Measurements from ENCODE around the gene SYT7. TPM values are rescaled to one million over a fixed set of nuclear protein-coding genes. Genes with fewer than 3 reads are reported as not detected.

The SYT7 gene
- total RNA-seq, 1 experiment from 2014 or later = 0.48 TPM

GRCh38 chr11:61498767-61499341 lies 82.0 kb downstream of the SYT7 start:
- no peak for DNase-seq (ENCODE audit: low read depth)

- DNase-seq (ENCODE audit: low read depth) = no peak
These were observed 83.0 kb downstream of the SYT7 start for GRCh38 chr11:61497876-61498275.

GRCh38 chr11:61497473-61497872 lies 83.4 kb downstream of the SYT7 start:
- DNase-seq (ENCODE audit: low read depth) = no peak

DNA sequence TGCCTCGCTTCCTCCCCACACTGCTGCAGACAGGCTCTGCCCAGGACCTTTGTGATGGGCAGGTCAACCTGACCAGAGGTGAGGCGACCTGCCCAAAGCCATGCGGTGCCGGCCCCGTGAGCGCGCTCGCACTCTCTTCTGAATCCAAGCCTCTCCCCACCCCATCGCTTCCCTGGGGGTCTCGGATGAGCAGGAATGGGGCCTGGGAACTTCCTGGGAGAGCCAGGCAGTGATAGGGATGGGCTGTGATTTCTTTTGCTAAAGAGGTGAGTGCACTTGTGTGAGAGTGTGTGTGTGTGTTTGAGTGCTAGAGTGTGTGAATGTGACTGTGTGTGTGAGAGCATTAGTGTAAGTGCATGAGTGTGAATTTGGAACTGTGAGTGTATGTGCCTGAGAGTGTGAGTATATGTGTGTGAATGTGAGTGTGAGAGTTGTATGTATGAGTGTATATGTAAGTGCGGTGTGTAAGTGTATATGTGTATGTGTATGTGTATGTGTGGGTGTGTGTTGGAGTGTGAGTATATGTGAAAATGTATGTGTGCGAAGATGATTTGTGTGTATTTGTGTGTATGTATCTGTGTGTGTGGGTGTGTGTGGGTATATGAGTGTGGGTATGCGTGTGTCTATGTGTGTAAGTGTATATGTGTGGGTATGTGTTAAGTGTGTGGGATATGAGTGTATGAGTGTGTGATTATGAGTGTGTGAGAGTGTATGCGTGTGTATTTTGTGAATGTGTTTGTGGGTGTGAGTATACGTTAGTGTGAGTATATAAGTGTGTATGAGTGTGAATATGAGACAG lies 84.1 kb downstream of the SYT7 start:
- no peak for DNase-seq (ENCODE audit: low read depth)

DNA sequence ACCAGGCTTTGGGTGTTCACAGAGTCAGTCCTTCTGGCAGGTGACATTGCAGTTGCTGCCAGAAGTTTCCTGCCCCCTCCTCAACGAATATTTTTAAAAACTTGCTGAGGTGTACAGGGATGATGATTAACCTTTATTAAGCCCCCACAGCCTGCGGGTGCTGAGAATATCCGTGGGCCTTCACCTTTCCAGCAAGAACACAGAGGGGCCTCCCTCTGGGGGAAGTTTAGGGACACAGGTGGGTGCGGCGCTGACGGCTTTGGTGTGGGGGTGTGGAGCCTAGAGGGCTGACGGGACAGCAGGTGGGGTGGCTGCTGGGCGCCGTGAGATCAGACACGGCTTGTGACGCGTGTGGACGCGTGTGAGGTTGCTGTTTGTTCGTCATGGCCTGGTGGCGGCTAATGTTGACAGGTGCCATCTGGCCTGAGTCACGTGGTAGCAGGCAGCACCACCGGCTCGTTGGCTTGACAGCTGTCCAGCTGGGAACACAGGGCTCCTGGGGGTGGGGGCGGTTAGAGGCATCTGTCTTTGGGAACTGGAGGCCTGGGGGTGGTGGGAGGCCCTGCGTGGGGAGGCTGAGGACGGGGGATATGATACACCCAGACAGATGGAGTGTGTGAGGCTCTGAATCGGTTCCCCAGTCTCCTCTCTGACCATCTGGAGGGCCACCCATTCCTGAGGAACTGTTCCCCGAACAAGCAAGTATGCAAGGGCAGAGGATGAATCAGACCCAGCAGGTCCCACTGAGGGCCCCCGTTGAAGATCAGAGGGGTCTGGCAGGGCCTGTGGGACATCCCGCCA lies 84.9 kb downstream of the SYT7 start:
- no peak for DNase-seq (ENCODE audit: low read depth)

GRCh38 chr11:61494381-61494961 lies 86.4 kb downstream of the SYT7 start:
- DNase-seq (ENCODE audit: low read depth) = no peak

DNA sequence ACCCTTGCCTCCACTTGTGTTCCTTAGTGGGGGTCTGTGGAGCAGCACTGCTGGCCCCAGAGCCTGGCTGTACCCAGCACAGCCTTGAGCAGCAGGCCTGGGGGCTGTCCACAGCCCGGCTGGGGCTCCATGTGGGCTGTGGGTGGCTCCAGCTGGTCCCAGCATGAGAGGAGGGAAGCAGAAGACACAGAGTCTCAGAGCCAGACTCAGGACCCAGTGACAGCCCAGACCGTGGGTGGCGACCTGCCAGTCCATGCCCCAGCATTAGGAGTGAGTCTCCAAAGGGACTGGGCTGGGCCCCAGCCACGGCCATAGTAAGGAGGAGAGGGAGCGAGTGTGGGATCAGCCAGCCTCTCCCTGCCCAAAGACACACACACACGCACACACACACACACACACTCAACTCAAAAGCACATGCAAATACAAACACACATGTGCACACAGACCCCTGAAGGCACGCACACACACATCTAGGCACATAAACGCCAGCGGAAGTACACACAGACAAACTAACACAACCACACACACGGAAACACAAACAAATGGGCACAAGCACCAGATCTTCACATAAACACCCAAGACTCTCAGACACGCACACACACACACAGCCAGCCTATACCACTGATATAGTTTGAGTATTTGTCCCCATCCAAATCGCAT lies 89.0 kb downstream of the SYT7 start:
- no peak for DNase-seq (ENCODE audit: low read depth)

DNA sequence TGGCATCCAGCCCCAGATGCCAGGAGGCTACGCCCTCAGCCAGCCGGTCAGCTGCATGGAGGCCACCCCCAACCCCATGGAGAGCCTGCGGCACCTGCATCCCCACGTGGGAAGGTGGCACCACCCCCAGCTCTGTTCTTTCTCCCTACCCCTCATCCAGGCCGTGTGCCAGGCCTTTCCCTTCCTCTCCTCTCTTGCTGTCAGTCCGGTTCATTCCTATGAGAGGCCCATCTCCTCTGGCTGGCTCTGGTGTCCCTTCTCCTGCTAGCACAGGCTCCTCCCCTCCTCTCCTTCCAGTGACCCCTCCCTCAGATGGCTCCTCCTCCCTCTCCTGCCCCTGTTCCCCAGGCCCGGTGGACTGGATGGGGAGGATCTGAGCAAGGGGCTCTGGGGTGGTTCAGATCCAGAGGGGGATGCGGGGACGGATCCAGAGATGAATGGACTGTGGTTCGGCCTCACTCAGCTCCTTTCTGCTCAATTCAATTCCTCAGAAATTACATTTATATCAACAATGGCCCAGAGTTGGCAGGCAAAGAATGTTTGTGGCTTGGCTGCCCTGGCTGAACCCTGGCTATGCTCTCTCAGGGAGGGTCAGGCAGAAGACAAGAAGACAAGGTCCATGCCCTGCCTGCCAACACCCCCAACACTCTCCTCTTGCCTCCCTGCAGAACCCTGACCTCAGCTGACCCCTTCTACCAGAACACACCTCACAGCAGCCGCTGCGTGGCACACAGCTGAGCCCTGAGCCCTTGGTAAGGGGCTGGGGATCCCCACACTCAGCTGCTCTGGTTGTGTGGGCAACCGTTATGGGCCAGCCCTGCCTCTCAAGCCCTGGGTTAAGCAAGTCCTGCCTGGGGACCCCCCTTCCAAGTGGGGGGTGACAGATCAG lies 90.8 kb downstream of the SYT7 start:
- no peak for DNase-seq (ENCODE audit: low read depth)

GRCh38 chr11:61488651-61489291 lies 92.1 kb downstream of the SYT7 start:
- DNase-seq (ENCODE audit: low read depth) = no peak

GRCh38 chr11:61487342-61488025 lies 93.4 kb downstream of the SYT7 start:
- DNase-seq (ENCODE audit: low read depth) = no peak

GRCh38 chr11:61486779-61487178 lies 94.1 kb downstream of the SYT7 start:
- no peak for DNase-seq (ENCODE audit: low read depth)

- DNase-seq (ENCODE audit: low read depth) = no peak
These were observed 94.8 kb downstream of the SYT7 start for GRCh38 chr11:61486011-61486620.

GRCh38 chr11:61485080-61485479 lies 95.8 kb downstream of the SYT7 start:
- no peak for DNase-seq (ENCODE audit: low read depth)

DNA sequence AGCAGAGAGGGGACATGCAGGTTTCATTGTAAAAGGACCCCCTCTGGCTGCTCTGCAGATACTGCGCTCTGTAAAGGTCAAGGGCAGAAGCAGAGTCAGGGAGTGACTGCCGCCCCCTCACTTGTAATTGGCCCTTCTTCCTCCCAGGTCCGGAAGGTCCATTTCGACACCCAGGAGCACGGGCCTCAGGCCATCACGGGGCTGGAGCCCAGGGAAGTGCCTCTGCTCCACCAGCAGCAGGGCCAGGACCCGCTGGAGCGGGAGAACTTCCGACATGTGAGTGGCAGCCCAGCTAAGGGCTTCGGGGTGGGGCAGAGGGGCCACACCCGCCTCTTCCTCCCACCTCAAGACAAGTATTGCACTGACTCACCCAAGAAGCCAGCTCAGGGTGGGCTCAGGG lies 96.3 kb downstream of the SYT7 start:
- no peak for DNase-seq (ENCODE audit: low read depth)

DNA sequence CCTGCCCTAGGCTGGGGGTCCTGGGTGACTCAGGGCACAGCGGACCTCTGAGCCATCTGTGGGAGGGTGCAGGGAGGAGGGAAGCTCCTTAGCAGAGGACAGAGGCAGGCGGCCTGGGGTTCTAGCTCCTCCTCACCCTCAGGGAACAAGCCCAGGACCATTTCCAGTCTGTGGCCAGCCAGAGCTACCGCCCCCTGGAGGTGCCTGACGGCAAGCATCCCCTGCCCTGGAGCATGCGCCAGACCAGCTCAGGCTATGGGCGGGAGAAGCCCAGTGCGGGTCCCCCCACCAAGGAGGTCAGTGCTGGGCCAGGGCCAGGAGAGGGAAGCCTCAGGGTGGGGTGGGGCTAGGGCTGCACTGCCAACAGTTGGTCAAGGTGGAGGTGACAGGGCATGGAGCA lies 98.4 kb downstream of the SYT7 start:
- no peak for DNase-seq (ENCODE audit: low read depth)

GRCh38 chr11:61481806-61482205 lies 99.1 kb downstream of the SYT7 start:
- no peak for DNase-seq (ENCODE audit: low read depth)

DNA sequence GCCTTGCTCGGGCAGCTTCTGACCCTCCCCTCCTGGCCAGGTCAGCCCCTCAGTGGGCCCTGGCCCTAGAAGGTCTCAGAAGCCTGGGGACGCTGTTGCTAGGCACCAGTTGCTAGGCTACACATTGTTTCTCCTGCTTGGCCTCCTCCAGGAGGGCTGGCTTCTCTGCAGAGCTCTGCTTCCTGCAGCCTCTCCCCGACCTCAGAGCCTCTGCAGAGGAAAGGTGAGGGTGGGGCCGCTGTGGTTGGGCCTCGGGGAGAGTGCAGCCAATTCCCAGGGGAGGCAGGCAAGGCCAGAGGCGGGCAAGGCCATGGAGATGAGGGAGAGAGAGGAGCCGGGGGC lies 99.9 kb downstream of the SYT7 start:
- DNase-seq (ENCODE audit: low read depth) = no peak

DNA sequence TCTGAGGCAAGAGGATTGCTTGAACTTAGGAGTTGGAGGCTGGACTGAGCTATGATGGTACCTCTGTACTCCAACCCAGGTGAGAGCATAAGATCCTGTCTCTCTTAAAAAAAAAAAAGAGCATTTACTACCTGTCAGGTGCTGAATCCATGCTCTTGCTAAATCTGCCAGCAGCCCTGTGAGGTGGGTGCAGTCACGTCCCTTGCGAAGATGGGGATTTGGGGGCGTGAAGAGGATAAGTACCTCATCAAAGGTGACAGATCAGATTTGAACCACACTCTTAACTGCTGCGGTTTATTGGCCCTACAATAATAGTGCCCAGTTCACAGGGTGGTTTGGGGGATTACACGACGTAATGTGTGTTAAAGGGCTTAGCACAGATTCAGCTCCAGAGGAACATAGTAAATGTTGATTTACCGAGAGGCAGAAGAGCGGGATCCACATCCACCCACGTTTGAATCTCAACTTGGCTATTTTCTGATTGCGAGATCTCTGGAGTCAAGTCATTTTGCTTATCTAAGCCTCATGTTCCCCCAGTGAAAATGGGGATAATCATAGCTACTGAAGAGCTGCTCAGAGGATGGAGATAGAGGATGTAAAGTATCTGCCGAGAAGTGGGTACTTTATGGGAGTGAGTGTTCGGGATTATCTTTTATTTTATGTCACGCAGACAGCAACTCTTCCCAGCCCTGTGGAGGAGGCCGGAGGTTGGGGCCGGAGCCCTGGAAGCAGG lies 100.4 kb downstream of the SYT7 start:
- DNase-seq (ENCODE audit: low read depth) = no peak
